Activated CD4-positive, alpha-beta T cell treated with anti-CD3 and anti-CD28 coated beads, Interleukin-2, amount 50 U/mL, for 4 hours (primary cell): ENCODE data around the gene RPP30.

Experiments
- DNase-seq, 2 experiments: peaks; one replicate each; pipeline ENCODE4 v3.0.0-alpha.2; 2020

Gene RPP30

GRCh38 chr10:90947030-90947960, 75.5 kb downstream of the RPP30 start:
- no peak for DNase-seq
